K562 (cell line): ENCODE results near the gene SHANK3. TPM values are rescaled to one million over a fixed set of nuclear protein-coding genes. Genes with fewer than 3 reads are reported as not detected.

Experiments
- BHLHE40 ChIP-seq: IDR thresholded peaks from 2 replicates; pipeline ENCODE4 v1.6.1; 2011; ENCODE audit warnings: low read length, improper control_type of control experiment
- NRF1 ChIP-seq, 2 experiments: fragments of 450-650 bp; IDR thresholded peaks in 1 of 2; conservative IDR thresholded peaks in 1 of 2; 2 replicates each; pipeline ENCODE4 v1.6.1; 2014; ENCODE audit warnings: mild to moderate bottlenecking in 2 of 2
- SMARCA4 ChIP-seq: fragments of 450-650 bp; IDR thresholded peaks from 2 replicates; pipeline ENCODE4 v1.6.1; 2016
- SNIP1 ChIP-seq: fragments of 450-650 bp; IDR thresholded peaks from 2 replicates; pipeline ENCODE4 v1.7.1; 2017; ENCODE audit warnings: low read depth, mild to moderate bottlenecking
- ZNF830 ChIP-seq: fragments of 250-450 bp; sonication (Bioruptor Pico); IDR thresholded peaks from 2 replicates; pipeline ENCODE4 v1.5.0; 2021; ENCODE audit warnings: mild to moderate bottlenecking
- polyA plus RNA-seq, 8 experiments: library from polyadenylated mRNA; depleted of rRNA in 4 of 8; stranded (reverse) in 5 of 8; unstranded in 3 of 8; fragments of >200 nt; fragmentation: Nextera tagmentation in 2 of 8; fragmentation: Illumina TruSeq in 1 of 8; extraction: Ambion mirVana in 2 of 8; extraction: Trizol in 1 of 8; gene quantifications; 2 replicates each; pipeline versions ENCODE4 v1.2.1 to v1.2.3, GENCODE V29; 2011 to 2014; ENCODE audit warnings: inconsistent platforms in 1 of 8, missing spikeins in 1 of 8
- total RNA-seq, 7 experiments: library from RNA; depleted of rRNA in 6 of 7; stranded (reverse); fragments of >200 nt in 6 of 7; fragmentation: Illumina TruSeq in 2 of 7; extraction: Trizol in 2 of 7; gene quantifications; 2 replicates each; pipeline versions ENCODE4 v1.2.1 to v1.2.3, GENCODE V29; 2011 to 2021; ENCODE audit warnings: low replicate concordance in 1 of 7
- TF ChIP-seq, protein P1 (sequence below): sonication (generic); formaldehyde crosslinking; IDR thresholded peaks from 2 replicates; pipeline ENCODE4 v1.8.0; 2022; ENCODE audit warnings: mild to moderate bottlenecking, missing genetic modification reagents, borderline replicate concordance
- TF ChIP-seq, protein P2 (sequence below): sonication (generic); formaldehyde crosslinking; IDR thresholded peaks from 2 replicates; pipeline ENCODE4 v1.8.0; 2023; ENCODE audit warnings: mild to moderate bottlenecking, missing genetic modification reagents

Gene SHANK3
- total and polyA plus RNA-seq, 9 of the 15 experiments (the other 6 are each of a cell fraction or from before 2014, with no cell fraction given) = 0.01 to 0.07 (median 0.03) TPM; not detected in 6

DNA sequence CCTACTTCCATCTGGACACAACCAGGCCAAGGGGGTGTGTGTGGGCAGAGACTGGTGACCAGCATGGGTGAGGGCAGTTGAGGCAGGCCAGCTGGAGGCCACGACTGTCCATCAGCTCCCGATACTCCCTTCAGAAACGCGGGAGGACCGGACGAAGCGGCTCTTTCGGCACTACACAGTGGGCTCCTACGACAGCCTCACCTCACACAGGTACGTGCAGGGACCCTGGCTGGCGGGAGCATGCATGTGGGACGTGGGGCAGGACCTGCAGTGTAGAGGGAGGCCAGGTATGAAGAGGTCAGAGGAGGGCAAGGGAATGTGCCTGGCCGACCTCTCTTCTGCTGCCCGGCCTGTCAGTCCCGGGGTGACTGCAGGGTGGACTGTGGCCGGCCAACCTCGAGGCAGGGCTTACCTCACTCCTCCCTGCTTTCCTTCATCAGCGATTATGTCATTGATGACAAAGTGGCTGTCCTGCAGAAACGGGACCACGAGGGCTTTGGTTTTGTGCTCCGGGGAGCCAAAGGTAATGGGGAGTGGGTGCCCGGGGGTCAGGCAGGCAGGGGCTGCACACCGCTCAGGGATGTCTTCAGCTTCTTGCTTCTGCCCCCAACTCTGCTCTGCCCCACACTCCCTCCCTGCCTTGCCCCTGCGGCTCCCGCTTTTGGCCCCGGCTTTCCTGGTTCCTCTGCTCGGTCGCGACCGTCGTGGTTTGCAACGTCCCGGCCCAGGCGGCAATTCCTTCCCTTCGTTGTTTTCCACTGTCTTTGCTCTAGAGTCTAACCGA lies 31.3 kb downstream of the SHANK3 start (continued):
- TF ChIP-seq, protein P1, sequence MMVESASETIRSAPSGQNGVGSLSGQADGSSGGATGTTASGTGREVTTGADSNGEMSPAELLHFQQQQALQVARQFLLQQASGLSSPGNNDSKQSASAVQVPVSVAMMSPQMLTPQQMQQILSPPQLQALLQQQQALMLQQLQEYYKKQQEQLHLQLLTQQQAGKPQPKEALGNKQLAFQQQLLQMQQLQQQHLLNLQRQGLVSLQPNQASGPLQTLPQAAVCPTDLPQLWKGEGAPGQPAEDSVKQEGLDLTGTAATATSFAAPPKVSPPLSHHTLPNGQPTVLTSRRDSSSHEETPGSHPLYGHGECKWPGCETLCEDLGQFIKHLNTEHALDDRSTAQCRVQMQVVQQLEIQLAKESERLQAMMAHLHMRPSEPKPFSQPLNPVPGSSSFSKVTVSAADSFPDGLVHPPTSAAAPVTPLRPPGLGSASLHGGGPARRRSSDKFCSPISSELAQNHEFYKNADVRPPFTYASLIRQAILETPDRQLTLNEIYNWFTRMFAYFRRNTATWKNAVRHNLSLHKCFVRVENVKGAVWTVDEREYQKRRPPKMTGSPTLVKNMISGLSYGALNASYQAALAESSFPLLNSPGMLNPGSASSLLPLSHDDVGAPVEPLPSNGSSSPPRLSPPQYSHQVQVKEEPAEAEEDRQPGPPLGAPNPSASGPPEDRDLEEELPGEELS (CRISPR knock-in tag) = no peak
- TF ChIP-seq SMARCA4 (no peak), NRF1 (conservative IDR thresholded peaks at IDR 0.05 in 1 of 2, IDR thresholded peaks at IDR 0.05 in 1 of 2) (no peak), SNIP1 (no peak), BHLHE40 (no peak), ZNF830 (CRISPR knock-in tag) (no peak)
- TF ChIP-seq, protein P2, sequence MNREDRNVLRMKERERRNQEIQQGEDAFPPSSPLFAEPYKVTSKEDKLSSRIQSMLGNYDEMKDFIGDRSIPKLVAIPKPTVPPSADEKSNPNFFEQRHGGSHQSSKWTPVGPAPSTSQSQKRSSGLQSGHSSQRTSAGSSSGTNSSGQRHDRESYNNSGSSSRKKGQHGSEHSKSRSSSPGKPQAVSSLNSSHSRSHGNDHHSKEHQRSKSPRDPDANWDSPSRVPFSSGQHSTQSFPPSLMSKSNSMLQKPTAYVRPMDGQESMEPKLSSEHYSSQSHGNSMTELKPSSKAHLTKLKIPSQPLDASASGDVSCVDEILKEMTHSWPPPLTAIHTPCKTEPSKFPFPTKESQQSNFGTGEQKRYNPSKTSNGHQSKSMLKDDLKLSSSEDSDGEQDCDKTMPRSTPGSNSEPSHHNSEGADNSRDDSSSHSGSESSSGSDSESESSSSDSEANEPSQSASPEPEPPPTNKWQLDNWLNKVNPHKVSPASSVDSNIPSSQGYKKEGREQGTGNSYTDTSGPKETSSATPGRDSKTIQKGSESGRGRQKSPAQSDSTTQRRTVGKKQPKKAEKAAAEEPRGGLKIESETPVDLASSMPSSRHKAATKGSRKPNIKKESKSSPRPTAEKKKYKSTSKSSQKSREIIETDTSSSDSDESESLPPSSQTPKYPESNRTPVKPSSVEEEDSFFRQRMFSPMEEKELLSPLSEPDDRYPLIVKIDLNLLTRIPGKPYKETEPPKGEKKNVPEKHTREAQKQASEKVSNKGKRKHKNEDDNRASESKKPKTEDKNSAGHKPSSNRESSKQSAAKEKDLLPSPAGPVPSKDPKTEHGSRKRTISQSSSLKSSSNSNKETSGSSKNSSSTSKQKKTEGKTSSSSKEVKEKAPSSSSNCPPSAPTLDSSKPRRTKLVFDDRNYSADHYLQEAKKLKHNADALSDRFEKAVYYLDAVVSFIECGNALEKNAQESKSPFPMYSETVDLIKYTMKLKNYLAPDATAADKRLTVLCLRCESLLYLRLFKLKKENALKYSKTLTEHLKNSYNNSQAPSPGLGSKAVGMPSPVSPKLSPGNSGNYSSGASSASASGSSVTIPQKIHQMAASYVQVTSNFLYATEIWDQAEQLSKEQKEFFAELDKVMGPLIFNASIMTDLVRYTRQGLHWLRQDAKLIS (CRISPR knock-in tag) = no peak
